Small intestine (tissue), 7 donors: Measurements from ENCODE around the gene IRS1. TPM values are rescaled to one million over a fixed set of nuclear protein-coding genes. Genes with fewer than 3 reads are reported as not detected.
A peak's percentile ranks its signal among the peaks of the same experiment; 100 is the strongest.

Source experiments
- DNase-seq, 2 donors: peaks; one replicate each; pipeline versions ENCODE4 v3.0.0 to v3.0.0-alpha.2; 2013
- FAIRE-seq: peaks from 2 replicates; lab custom pipeline; 2012; peaks lifted over from hg19 to GRCh38; lab: Jason Lieb, UNC
- H3K27ac ChIP-seq, 3 donors: one replicate each; pipeline ENCODE4 v1.5.1; 2013; ENCODE audit warnings: low read length in 2 of 3, mild to moderate bottlenecking in 2 of 3, control low read depth in 1 of 3, inconsistent platforms in 1 of 3, low read depth in 1 of 3, moderate library complexity in 1 of 3
- H3K27me3 ChIP-seq, 3 donors: one replicate each; pipeline ENCODE4 v1.6.1; 2013; ENCODE audit warnings: low read length in 3 of 3, inconsistent platforms in 1 of 3; ENCODE audit not compliant: control insufficient read depth in 3 of 3, insufficient read depth in 3 of 3
- H3K36me3 ChIP-seq, 3 donors: one replicate each; pipeline ENCODE4 v1.6.1; 2013; ENCODE audit warnings: low read length in 3 of 3, inconsistent platforms in 1 of 3, low read depth in 1 of 3, mild to moderate bottlenecking in 1 of 3, moderate library complexity in 1 of 3; ENCODE audit not compliant: control insufficient read depth in 3 of 3, insufficient read depth in 2 of 3
- H3K4me1 ChIP-seq, 3 donors: one replicate each; pipeline ENCODE4 v1.6.1; 2013; ENCODE audit warnings: low read length in 2 of 3, inconsistent platforms in 1 of 3, low read depth in 1 of 3, mild to moderate bottlenecking in 1 of 3, moderate library complexity in 1 of 3; ENCODE audit not compliant: control insufficient read depth in 3 of 3, insufficient read depth in 2 of 3
- H3K4me3 ChIP-seq, 3 donors: one replicate each; pipeline ENCODE4 v1.5.1; 2013; ENCODE audit warnings: low read length in 3 of 3, control low read depth in 1 of 3, inconsistent platforms in 1 of 3, low read depth in 1 of 3, mild to moderate bottlenecking in 1 of 3, moderate library complexity in 1 of 3
- H3K9me3 ChIP-seq, 2 donors: one replicate each; pipeline ENCODE4 v1.6.1; 2013; ENCODE audit warnings: low read depth in 1 of 2, low read length in 1 of 2; ENCODE audit not compliant: control insufficient read depth in 2 of 2, insufficient read depth in 1 of 2
- WGBS, 3 donors: extraction: QIAGEN DNeasy Blood & Tissue Kit; methylation state at CpG; one replicate each; pipeline ENCODE4 v1.1.7; 2013; 5-methylcytosine and 5-hydroxymethylcytosine counted together
- polyA plus RNA-seq, 4 donors: library from polyadenylated mRNA; stranded (reverse) in 3 of 4; unstranded in 1 of 4; fragments of 200-250 nt in 3 of 4; fragments of 120-200 nt in 1 of 4; gene quantifications; one replicate each; pipeline versions ENCODE4 v1.2.1 to v1.2.3, GENCODE V29; 2013
- donor health status: healthy with polysubstance abuse.
- donor health status: control.
- donor health status: control.
- donor health status: Bipolar disorder and iron deficiency.
- donor health status: healthy.

Gene IRS1
- polyA plus RNA-seq, 4 donors, result 1.6 to 23.1 (median 5.2) TPM

DNA sequence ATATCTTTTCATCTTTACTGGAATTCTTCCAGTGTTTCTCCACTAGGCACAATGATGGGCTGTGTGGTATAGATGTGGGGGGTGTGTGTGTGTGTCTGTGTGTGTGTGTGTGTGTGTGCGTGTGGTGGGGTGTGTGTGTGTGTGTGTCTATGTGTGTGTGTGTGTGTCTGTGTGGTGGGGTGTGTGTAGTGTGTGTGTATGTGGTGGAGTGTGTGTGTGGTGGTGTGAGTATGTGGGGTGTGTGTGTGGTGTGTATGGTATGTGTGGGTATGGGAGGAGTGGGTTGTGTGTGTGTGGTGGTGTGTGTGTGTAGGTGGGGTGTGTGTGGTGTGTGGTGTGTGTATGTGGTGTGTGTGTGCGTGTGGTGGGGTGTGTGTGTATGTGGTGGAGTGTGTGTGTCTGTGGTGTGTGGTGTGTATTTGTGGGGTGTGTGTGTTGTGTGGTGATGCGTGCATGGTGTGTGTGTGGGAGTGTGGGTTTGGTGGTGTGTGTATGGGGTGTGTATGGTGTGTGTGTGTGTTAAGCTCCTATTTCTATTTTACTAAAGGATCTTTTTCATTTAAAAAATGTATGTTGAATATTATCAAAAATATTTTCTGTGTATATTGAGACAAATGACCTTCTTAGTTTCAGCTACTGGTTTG is 84.2 kb downstream of the IRS1 start:
- no peak for FAIRE-seq
- Histone ChIP-seq H3K9me3 (no peaks in the 10 kb centered on the region), H3K36me3 (no peaks in the 10 kb centered on the region), H3K4me3 (no peak overlapping the region), H3K27ac (no peak overlapping the region), H3K4me1 (peaks cover 0 to 3% (median 0%) of the 10 kb centered on the region in 3 donors), H3K27me3 (no peaks in the 10 kb centered on the region)
- 80 to 95% (median 87%) methylated on average over 3 of the region's 3 CpGs for WGBS, 3 donors
- no peak for DNase-seq

DNA sequence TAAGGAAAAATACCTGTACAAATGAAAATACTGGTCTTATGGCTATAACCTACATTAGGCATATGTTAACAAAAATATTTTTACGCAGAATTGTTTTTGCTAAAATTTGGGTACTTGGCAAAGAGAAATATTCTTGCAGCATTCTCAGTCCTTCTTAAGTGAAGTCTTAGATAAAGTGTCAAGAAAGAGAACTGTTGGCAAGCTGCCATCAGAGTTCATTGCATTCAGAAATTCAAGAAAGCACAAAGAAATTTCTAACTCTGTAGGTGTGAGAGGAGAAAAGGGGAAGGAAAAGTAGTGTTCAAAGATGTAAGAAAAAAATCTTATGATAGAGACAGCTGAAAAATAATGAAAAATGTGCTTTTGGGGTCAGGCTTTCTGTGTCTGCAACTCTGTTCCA is 86.7 kb downstream of the IRS1 start:
- Histone ChIP-seq H3K27ac (no peak overlapping the region), H3K4me1 (peaks cover 0 to 3% (median 0%) of the 10 kb centered on the region in 3 donors), H3K9me3 (no peaks in the 10 kb centered on the region), H3K4me3 (no peak overlapping the region), H3K27me3 (no peaks in the 10 kb centered on the region), H3K36me3 (no peaks in the 10 kb centered on the region)
- 90 to 100% (median 98%) methylated on average over 1 of the region's 1 CpG for WGBS, 3 donors
- FAIRE-seq, result no peak
- DNase-seq, result no peak

DNA sequence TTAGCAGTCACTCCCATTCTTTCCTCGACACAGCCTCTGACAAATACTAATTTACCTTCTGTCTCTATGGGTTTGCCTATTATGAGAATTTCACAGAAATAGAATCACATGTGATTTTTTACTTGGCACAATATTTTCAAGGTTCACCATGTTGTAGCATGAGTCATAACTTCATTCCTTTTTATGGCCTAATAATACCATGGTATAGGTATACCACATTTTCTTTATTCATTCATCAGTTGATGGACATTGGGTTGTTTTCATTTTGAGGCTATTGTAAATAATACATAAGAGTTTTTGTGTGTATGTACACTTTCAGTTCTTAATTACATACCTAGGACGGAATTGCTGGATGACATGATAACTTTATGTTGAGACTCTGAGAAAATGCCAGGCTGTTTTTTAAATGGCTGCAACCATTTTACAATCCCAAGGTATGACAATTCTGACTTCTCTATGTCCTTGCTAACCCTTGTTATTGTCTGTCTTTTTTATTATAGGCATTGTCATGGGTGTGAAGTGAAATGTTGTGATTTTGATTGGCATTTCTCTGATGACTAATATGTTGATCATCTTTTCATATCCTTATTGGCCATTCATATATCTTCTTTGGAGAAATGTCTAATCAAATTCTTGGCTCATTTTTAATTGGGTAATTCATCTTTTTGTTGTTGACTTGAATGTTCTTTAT is 87.9 kb downstream of the IRS1 start:
- no peak overlapping the region for H3K4me3 ChIP-seq
- H3K27me3 ChIP-seq, result no peaks in the 10 kb centered on the region
- DNase-seq, result no peak
- no peaks in the 10 kb centered on the region for H3K9me3 ChIP-seq
- H3K4me1 ChIP-seq, result peaks cover 0 to 2% (median 0%) of the 10 kb centered on the region in 3 donors
- no peak overlapping the region for H3K27ac ChIP-seq
- 91 to 95% (median 93%) methylated on average over 2 of the region's 2 CpGs for WGBS, 3 donors
- H3K36me3 ChIP-seq, result no peaks in the 10 kb centered on the region
- peak; percentile 15 for FAIRE-seq

DNA sequence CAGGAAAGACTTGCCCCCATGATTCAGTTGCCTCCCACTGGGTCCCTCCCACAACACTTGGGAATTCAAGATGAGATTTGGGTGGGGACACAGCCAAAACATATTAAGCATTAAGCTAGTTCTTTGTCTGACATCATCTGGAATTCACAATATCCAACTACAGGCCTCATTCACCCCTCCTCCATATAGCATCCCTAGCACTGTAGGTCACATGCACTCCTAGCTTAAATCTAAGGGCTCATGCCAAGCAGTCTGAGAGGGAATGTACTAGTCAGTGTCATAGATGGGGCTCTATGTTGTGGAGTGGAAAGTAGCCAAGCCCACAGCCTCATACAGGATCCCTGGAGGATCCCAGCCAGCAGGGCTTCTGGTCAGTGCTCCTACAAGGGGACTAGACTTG is 92.1 kb downstream of the IRS1 start:
- no peaks in the 10 kb centered on the region for H3K27me3 ChIP-seq
- no peak for FAIRE-seq
- no peak overlapping the region for H3K4me3 ChIP-seq
- no peaks in the 10 kb centered on the region for H3K9me3 ChIP-seq
- H3K4me1 ChIP-seq, result no peaks in the 10 kb centered on the region
- no peak for DNase-seq
- no peak overlapping the region for H3K27ac ChIP-seq
- no peaks in the 10 kb centered on the region for H3K36me3 ChIP-seq

DNA sequence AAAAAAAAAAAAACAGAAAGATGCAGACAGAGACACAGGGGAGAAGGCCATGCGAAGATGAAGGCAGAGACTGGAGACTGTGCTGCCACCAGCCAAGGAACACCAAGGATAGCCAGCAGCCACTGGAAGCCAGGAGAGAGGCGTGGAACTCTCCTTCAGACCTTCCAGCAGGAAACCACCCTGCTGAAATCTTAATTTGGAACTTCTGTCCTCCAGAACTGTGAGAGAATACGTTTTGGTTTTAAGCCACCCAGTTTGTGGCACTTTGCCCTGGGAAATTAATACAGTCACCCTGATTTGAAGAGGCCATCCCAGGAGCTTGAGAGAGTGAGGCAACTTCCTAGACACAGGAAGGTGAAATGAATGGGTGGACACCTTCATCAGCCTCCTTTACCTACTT is 93.7 kb downstream of the IRS1 start:
- no peaks in the 10 kb centered on the region for H3K9me3 ChIP-seq
- H3K4me3 ChIP-seq, result no peak overlapping the region
- WGBS, 3 donors, result 81 to 85% (median 82%) methylated on average over 3 of the region's 3 CpGs
- H3K27me3 ChIP-seq, result no peaks in the 10 kb centered on the region
- DNase-seq (no peak), FAIRE-seq (no peak)
- no peaks in the 10 kb centered on the region for H3K36me3 ChIP-seq
- no peaks in the 10 kb centered on the region for H3K4me1 ChIP-seq
- H3K27ac ChIP-seq, result no peak overlapping the region

DNA sequence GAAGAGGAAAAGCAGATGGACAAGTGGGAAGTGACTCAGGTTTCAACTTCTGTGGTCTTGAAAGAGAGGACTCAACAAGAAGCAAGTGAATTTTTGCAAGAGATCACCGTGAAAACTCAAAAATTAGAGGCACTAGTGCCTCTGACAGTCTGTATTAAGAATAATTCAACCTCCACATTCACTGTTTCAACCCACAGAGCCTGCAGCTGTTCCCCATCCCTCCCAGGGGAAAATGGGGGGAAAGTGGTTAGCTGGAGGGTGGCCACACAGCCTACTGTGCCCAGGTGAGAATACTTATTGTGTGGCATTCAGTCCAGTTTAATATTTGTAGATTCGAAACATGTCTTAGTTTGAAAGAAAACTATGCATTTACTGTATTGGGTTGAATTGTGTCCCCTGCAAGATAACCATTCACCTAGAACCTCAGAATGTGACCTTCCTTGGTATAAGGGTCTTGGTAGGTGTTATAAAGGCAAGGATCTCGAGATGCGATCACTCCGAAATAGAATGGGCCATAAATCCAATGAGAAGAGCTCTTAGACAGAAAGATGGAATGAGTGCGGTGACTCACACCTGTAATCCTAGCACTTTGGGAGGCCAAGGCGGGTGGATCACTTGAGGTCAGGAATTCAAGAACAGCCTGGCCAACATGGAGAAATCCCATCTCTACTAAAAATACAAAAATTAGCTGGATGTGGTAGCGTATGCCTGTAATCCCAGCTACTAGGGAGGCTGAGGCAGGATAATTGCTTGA is 94.3 kb downstream of the IRS1 start:
- WGBS, 3 donors, result 92 to 97% (median 95%) methylated on average over 8 of the region's 8 CpGs
- Histone ChIP-seq H3K36me3 (no peaks in the 10 kb centered on the region), H3K27me3 (no peaks in the 10 kb centered on the region), H3K27ac (no peak overlapping the region), H3K4me3 (no peak overlapping the region), H3K4me1 (no peaks in the 10 kb centered on the region), H3K9me3 (no peaks in the 10 kb centered on the region)
- DNase-seq, result no peak
- no peak for FAIRE-seq

DNA sequence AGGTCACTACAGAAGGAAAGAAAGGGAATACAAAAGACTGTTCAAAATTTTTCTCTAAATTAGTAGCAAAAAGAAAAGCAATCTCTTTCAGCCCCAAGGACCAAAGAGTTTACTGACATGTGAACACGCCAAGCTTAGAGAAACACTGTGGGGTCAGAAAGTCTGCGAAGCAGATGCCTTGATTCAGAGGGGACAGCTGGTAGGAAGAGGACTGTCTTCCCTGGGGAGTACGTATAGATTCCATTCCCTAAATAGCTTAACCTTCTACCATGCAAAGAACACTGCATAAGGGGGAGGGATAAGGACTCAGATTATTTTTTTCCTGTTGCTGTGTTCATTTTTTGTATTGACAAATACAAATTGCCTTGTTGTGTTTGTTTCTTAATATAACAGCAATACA is 96.1 kb downstream of the IRS1 start:
- Histone ChIP-seq H3K36me3 (no peaks in the 10 kb centered on the region), H3K4me1 (peaks cover 0 to 3% (median 0%) of the 10 kb centered on the region in 3 donors), H3K4me3 (no peak overlapping the region), H3K9me3 (no peaks in the 10 kb centered on the region), H3K27ac (no peak overlapping the region), H3K27me3 (no peaks in the 10 kb centered on the region)
- no peak for FAIRE-seq
- WGBS, 3 donors, result 74 to 91% (median 77%) methylated on average over 3 of the region's 3 CpGs
- no peak for DNase-seq

DNA sequence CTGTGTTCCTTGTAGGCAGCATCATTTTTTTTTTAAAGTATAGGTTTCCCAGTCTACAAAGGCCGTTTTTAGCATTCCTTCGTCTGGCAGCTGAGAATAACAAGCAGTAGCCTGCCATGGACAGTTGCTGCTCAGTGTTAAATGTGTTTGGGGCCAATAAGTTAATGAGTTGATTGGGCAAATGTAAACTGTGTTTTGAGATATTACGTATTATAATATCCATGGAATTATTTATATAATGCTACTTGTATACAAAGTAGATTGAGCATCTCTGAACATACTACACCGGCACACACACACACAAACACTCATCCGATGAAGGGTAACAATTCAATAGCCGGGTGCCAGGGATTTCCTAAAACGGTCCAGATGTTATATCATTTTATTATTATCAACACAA is 97.2 kb downstream of the IRS1 start:
- Histone ChIP-seq H3K27me3 (no peaks in the 10 kb centered on the region), H3K4me1 (peaks cover 0 to 3% (median 0%) of the 10 kb centered on the region in 3 donors), H3K4me3 (no peak overlapping the region), H3K27ac (no peak overlapping the region), H3K36me3 (no peaks in the 10 kb centered on the region), H3K9me3 (no peaks in the 10 kb centered on the region)
- FAIRE-seq (no peak), DNase-seq (no peak)
- 75 to 88% (median 80%) methylated on average over 7 of the region's 7 CpGs for WGBS, 3 donors
